Activated CD4-positive, alpha-beta T cell treated with anti-CD3 and anti-CD28 coated beads, Interleukin-2, amount 50 U/mL, for 24 hours (primary cell): Measurements from ENCODE around the gene SPCS1.

Source experiments
- DNase-seq, 2 donors: peaks; one replicate each; pipeline ENCODE4 v3.0.0-alpha.2; 2020; ENCODE audit warnings: low read depth in 1 of 2, low spot score in 1 of 2

SPCS1 gene

GRCh38 chr3:52694528-52695189 is 11.2 kb upstream of the SPCS1 start:
- DNase-seq = no peak

DNA sequence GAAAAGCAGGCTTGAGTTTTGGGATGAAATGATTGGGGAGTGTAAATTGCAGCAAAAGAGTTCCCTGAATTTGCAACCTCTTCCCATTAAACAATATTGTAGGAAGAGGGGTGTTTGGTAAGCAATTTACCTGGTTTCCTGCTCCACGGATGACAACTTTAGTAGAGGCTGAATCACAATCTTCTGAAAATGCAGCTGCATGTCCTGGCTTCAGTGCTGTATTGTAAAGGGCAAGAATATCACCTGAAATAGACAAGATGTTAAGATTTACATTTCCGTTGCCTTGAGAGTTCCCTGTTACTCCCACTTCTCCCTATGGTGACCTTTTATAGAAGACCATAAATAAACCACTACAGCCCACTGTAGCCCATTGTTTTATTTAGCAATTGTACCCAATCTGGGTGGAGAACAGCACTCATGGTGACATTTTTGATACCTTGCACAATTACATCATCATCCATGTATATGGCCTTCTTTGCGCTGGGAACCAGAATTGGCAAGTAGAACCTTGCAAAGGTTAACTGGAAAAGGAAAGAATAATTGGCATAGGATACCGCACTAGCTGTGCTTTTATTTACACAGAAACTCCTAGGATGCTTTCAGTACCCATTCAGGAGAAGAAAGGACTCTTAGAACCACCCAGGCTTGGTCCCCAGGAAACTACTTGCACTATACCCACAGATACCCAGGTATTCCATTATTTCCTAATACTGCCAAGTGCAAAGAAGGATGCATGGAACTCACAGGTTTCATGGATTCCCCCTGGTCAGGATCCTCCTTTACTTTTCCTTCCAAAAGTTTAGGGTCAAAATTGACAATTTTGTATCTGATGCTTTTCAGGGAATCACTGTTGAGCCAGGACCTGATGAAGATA is 9.9 kb upstream of the SPCS1 start:
- no peak for DNase-seq

GRCh38 chr3:52696830-52697631 is 8.9 kb upstream of the SPCS1 start:
- no peak for DNase-seq

DNA sequence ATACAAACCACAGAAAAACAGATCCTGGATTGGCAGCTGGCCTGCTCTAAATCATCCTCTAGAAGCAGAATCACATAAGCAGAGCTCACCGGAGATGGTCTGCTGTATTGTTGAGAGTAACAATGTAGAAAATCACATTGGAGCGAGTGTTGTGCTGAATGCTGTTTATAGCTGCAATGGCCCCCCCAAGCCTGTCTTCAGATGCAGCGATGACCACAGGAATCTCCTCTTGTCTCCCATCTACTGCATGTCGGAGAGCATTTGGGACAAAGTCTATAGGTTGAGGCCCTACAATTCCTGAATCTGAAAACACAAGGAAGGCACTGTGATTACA is 8.3 kb upstream of the SPCS1 start:
- DNase-seq = no peak

GRCh38 chr3:52703341-52703740 is 2.6 kb upstream of the SPCS1 start:
- DNase-seq = no peak

- DNase-seq = peak in 1 of 2 donors; percentile 18
Measured at GRCh38 chr3:52704611-52705437, 1.1 kb upstream of the SPCS1 start.

- no peak for DNase-seq
Measured at GRCh38 chr3:52705438-52705687, 543 bp upstream of the SPCS1 start.

- no peak for DNase-seq
Measured at GRCh38 chr3:52707585-52707984, 1.7 kb downstream of the SPCS1 start.

GRCh38 chr3:52710512-52710911 is 4.6 kb downstream of the SPCS1 start:
- no peak for DNase-seq

- DNase-seq = no peak
Measured at GRCh38 chr3:52712291-52713212, 6.6 kb downstream of the SPCS1 start.

- no peak for DNase-seq
Measured at GRCh38 chr3:52714335-52715302, 8.7 kb downstream of the SPCS1 start.

DNA sequence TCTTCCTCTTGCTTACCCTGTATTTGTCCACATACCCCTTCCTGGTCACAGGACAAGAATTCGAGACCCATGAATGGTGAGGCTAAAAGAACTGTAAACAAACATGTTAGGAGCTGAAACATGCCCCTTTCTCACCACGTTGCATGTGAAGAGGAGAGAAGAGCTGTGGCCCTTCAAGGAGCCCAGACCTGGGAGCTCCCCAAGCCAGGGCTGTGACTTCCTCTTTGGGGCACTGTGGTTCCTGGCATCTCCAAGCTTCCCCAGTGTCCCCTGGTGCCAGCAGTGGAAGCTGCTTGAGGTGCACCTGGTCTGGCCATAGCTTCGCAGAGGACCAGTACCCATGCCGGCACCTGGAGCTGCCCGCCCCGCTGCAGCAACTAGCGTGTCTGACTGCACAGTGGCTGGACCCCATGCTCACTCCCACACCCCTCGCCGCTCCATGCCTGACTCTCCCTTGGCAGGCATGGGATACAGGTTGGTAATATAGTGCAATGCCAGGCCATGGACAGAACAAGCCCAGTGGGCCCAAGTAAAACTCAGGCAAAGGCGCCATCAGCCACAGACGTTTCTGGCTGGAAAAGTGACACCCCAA is 9.9 kb downstream of the SPCS1 start:
- no peak for DNase-seq

DNA sequence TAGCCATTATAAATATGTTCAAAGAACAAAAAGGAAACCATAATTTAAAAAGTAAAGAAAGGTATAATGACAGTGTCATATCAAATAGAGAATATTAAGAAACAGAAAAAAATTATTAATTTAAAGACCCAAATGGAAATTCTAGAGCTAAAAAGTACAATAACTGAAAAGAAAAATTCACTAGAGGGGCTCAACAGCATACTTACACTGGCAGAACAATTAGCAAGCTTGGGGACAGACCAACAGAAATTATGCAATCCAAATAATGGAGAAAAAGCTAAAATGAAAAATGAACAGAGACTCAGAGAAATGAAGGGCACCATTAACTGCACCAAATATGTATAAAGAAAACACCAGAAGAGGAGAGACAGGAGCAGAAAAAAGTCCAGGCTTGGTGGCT is 13.7 kb downstream of the SPCS1 start:
- DNase-seq = no peak

DNA sequence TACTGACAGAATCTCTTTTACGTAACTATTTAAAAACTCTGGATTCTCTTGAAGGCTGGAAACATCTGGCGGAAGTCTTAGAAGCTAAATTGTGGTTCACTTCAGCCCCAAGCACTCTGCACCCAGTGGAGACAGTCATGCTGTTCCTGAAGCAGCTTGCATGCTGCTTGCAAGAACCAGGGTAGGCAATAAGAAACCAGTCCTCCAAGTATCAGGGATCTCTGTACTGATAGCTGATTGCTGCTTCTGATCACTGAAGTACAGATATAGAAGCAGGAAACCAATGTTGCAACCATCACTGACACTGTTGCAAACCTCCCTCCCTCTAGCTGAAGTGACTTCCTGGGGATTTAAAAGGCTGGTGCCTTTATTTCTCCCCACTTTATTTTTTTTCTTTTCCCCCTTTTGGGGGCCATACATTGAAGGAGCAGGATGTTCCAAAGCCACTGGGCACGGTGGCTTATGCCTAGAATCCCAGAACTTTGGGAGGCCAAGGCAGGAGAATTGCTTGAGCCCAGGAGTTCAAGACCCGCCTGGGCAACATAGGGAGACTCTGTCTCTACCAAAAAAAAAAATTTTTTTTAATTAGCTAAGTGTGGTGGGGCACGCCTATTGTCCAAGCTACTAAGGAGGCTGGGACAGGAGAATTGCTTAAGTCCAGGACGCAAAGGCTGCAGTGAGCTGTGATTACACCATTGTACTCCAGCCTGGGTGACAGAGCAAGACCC is 15.3 kb downstream of the SPCS1 start:
- DNase-seq = no peak

DNA sequence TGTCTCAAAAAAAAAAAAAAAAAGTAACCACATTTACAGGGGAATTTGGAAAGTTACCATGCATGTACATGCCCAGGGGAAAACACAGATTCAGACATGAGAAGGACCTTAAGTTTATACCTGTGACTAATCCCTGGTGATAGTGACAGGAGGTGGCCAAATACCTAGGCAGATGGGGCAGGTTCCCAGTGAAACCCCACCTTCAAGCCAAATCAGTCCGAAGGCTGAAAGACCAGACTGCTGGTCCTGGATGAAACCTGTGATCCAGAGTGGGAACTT is 15.8 kb downstream of the SPCS1 start:
- DNase-seq = no peak

GRCh38 chr3:52722491-52722890 is 16.6 kb downstream of the SPCS1 start:
- DNase-seq = no peak

DNA sequence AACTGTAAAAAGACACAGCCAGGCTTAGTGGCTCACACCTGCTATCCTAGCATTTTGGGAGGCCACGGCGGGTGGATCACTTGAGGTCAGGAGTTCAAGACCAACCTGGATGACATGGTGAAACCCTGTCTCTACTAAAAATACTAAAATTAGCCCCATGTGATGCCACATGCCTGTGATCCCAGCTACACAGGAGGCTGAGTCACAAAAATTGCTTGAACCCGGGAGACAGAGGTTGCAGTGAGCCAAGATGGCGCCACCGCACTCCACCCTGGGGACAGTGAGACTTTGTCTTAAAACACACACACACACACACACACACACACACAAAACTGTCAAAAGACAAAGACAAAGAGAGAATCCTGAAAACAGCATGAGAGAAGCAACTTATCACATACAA is 18.0 kb downstream of the SPCS1 start:
- no peak for DNase-seq

DNA sequence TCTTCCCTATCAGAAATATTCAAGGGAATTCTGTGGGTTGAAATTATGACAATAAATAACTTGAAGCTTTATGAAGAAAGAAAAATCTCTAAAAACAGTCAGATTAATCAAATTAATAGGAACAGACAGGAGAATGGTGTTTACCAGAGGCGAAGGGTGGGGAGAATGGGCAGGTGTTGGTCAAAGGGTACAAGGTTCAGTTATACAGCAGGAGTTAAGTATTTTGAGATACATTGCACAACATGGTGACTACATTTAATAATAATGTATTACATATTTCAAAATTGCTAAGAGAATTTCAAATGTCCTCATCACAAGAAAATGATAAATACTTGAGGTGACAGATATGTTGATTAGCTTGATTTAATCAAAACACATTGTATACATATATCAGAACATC is 18.6 kb downstream of the SPCS1 start:
- DNase-seq = no peak
